Body of pancreas (tissue), 4 donors: ENCODE data around the gene LHFPL3.

ENCODE experiments used
- POLR2A ChIP-seq, 3 donors: fragments of 450-650 bp; IDR thresholded peaks; one replicate each; pipeline ENCODE4 v1.6.1; 2016; ENCODE audit warnings: antibody characterized with exemption in 3 of 3, mild to moderate bottlenecking in 2 of 3
- TF ChIP-seq, protein P1 (sequence below), 7 experiments: fragments of 450-650 bp in 4 of 7; fragments of 200-600 bp in 3 of 7; sonication (generic) in 3 of 7; IDR thresholded peaks; one replicate each; pipeline ENCODE4 v1.5.1; 2016 to 2019; ENCODE audit warnings: antibody characterized with exemption in 7 of 7

DNA sequence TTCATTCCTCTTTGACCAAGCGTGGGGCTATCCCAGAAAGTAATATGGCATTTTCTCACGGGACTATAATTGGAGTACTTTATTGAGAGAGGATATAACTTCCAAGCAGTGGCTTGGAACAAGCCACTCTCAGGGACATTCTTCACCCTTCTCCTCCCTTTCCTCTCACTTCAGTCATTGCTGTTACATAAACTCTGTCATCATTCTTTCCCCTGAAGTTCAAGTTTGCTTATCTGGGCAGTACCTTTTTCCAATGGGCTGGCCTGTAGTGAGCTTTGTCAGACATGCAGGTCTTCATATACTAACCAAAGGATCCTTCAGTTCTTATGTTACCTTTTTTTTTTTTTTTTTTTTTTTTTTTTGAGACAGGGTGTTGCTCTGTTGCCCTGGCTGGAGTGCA, 626.9 kb downstream of the LHFPL3 start:
- TF ChIP-seq, protein P1, sequence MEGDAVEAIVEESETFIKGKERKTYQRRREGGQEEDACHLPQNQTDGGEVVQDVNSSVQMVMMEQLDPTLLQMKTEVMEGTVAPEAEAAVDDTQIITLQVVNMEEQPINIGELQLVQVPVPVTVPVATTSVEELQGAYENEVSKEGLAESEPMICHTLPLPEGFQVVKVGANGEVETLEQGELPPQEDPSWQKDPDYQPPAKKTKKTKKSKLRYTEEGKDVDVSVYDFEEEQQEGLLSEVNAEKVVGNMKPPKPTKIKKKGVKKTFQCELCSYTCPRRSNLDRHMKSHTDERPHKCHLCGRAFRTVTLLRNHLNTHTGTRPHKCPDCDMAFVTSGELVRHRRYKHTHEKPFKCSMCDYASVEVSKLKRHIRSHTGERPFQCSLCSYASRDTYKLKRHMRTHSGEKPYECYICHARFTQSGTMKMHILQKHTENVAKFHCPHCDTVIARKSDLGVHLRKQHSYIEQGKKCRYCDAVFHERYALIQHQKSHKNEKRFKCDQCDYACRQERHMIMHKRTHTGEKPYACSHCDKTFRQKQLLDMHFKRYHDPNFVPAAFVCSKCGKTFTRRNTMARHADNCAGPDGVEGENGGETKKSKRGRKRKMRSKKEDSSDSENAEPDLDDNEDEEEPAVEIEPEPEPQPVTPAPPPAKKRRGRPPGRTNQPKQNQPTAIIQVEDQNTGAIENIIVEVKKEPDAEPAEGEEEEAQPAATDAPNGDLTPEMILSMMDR (IDR thresholded peaks at IDR 0.05), result no peak
- TF ChIP-seq POLR2A (IDR thresholded peaks at IDR 0.05), result no peak
